Measurements from ENCODE around the gene WASHC3.
"Not testable (repeated sequence)": the region's sequence is repeated elsewhere in the genome, so short reads cannot be mapped to it uniquely, and the experiment has no call there.

The WASHC3 gene, protein sequence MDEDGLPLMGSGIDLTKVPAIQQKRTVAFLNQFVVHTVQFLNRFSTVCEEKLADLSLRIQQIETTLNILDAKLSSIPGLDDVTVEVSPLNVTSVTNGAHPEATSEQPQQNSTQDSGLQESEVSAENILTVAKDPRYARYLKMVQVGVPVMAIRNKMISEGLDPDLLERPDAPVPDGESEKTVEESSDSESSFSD

GRCh38 chr12:102061560-102062418 lies at the start of gene WASHC3:
WASHC3 (minus strand) TSS chr12:102061991; CDS start chr12:102061962, 29 bp downstream.
- peak; percentile 91 for DNase-seq

DNA sequence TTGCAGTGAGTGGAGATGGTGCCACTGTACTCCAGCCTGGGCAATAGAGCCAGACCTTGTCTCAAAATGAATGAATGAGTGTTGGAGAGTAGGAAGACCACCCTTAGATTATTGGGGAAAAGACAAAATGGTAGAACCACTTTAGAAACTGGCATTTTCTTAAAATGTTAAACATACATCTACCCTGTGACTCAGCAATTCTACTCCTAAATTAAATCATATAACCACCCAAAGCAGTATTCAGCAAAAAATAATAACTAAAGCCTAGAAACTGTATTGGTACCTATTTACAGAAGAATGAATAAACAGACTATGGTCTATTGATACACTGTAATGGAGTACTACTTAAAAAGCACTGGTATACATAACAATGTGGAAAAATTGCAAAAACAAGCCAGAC lies 49.0 kb upstream of the WASHC3 start:
- DNase-seq, result no peak

DNA sequence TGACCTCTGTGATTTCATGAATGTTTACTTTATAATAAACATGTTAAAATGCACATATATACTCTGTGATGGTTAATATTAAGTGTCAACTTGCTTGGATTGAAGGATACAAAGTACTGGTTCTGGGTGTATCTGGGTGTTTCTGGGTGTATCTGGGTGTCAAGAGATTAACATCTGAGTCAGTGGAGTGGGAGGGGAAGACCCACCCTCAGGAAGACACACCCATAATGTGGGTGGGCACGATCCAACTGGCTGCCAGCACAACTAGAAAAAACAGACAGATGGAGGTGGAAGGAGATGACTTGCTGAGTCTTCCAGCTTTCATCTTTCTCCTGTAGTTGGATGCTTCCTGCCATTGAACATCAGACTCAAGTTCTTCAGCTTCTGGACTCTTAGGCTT lies 46.2 kb upstream of the WASHC3 start:
- peak; percentile 34 for DNase-seq

GRCh38 chr12:102106905-102107304 lies 45.1 kb upstream of the WASHC3 start:
- DNase-seq, result no peak

DNA sequence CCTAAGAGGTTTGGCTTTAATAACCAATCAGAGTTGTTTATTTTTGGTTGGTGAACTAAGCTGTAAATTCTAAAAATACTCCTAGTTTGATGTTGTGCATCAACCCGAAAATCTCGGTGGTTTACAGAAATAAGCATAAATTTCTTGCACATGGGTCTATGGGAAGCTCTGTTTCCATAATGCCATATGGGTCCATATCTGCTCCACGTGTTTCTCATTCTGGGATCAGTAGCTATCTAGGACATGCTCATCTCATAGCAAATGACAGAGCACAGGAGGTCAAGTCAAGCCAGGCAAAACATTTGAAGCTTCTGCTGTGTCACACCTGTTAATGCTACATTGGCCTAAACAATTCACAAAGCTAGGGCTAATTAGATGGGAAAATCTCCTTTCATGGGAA lies 35.1 kb upstream of the WASHC3 start:
- DNase-seq, result no peak

DNA sequence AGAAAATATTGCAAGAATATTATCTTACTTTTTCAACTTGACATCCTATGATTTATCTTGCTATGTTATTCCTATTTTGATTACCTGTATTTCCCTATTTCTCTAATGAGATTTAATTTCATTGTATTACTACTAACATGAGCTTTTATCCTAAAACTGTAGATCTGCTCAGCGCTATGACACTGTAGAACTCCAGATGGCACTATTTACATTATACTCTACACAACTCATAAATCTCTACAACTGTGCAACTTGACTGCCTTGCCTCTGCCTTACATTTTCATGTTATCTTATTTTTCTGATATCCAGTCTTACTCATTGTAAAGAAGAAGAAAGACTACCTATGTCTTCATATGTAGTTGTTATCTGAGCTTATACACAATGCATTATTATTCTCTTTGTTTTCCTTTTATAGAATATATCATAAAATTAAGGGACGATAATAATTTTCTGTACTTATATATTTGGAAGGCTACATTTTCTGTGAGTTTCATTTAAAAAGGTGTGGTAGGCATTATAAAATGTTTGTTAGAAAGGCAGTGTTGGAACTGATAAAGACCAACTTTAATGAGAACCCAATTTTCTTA lies 34.0 kb upstream of the WASHC3 start:
- DNase-seq, result peak; percentile 5

GRCh38 chr12:102093319-102093718 lies 31.5 kb upstream of the WASHC3 start:
- no peak for DNase-seq

DNA sequence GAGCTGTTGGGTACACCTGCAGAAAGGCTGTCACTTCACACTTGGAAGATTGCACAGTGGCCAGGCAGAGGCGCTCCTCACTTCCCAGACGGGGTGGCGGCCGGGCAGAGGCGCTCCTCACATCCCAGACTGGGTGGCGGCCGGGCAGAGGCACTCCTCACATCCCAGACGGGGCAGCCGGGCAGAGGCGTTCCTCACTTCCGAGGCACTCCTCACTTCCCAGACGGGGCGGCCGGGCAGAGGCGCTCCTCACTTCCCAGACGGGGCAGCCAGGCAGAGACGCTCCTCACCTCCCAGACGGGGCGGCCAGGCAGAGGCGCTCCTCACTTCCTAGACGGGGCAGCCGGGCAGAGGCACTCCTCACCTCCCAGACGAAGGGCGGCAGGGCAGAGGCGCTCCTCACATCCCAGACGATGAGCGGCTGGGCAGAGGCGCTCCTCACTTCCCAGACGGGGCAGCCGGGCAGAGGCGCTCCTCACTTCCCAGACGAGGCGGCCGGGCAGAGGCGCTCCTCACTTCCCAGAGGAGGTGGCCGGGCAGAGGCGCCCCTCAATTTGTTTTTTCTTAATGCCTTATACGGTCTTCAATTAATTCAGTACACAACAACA lies 27.5 kb upstream of the WASHC3 start:
- not testable (repeated sequence) for DNase-seq

DNA sequence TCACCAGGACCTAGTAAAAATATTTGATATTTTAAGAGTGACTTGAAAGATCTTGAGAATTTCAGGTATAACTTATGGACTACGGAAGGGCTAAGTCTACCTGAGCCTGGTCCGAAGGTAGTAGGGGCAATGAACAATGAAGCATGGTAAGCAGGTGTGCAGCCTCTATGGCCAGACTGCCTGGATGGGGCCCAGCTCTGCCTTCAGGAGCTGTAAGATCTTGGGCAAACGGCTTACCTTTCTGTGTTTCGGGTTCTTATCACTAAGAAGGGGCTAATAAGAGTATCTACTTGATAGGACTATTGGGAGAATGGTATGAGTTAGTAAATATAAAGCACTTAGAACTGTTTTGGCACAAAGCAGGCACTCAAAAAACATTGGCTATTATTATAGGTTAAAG lies 19.1 kb upstream of the WASHC3 start:
- DNase-seq, result no peak

GRCh38 chr12:102072092-102072491 lies 10.3 kb upstream of the WASHC3 start:
- DNase-seq, result not testable (repeated sequence)

GRCh38 chr12:102069707-102070106 lies 7.9 kb upstream of the WASHC3 start:
- no peak for DNase-seq

GRCh38 chr12:102067574-102068258 lies 5.9 kb upstream of the WASHC3 start:
- no peak for DNase-seq

- DNase-seq, result no peak
Measured at GRCh38 chr12:102064476-102064875, 2.7 kb upstream of the WASHC3 start.

- DNase-seq, result peak; percentile 28
Measured at GRCh38 chr12:102063069-102063468, 1.3 kb upstream of the WASHC3 start.

DNA sequence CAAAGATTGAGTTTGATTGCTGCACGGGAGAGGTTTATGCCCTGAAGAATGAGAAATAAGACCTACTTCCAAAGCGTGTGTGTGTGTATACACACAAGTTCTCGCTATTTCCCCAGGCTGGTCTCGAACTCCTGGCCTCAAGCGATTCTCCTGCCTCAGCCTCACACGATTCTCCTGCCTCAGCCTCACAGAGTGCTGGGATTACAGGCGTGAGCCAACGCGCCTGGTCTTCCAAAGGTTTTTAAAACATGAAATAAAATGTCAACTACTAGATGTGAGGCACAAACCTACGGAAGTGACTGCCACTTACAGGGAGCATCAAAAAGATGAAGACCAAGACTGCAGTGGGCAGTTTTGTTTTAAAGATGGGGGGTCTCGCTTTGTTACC lies 622 bp upstream of the WASHC3 start:
- no peak for DNase-seq

DNA sequence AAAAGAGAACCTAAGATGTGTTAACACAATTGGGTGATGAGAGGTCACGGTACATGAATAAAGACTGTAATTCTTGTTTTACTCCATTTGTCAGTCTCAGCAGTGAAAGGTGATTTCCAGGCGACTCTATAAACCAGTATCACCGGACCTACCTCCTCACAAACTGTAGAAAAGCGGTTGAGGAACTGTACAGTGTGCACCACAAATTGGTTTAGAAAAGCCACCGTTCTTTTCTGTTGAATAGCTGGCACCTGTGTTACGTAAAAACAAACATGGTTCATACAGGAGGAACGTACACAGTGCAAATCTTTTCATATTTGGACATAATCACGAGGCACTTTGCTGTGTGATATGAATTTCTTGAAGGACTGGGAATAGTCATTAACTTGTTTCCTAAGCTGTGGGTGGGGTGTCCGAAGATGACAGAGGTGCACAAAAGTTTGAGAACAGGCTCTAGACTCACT lies 663 bp downstream of the WASHC3 start:
- no peak for DNase-seq

DNA sequence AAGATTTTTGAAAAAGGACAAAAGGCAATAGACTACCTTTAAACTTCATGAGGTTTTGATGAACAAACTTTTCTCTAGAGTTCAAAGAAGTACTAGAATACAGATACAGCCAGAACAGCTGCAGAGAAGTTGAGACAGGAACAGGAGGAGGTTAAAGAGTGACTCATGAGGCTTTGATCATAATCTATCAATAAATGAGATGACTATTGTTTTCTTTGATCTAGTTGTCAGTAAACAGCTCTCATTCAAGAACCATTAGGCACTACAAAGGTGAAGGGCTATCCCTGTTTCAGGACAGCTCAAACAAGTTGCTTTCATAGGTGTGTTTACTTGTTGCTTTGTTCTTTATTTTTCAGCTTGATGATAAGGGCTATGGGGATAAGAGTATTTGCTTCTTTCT lies 2.4 kb downstream of the WASHC3 start:
- DNase-seq, result no peak

GRCh38 chr12:102054345-102054744 lies 7.4 kb downstream of the WASHC3 start:
- no peak for DNase-seq

- DNase-seq, result no peak
Measured at GRCh38 chr12:102053062-102053349, 8.8 kb downstream of the WASHC3 start.

DNA sequence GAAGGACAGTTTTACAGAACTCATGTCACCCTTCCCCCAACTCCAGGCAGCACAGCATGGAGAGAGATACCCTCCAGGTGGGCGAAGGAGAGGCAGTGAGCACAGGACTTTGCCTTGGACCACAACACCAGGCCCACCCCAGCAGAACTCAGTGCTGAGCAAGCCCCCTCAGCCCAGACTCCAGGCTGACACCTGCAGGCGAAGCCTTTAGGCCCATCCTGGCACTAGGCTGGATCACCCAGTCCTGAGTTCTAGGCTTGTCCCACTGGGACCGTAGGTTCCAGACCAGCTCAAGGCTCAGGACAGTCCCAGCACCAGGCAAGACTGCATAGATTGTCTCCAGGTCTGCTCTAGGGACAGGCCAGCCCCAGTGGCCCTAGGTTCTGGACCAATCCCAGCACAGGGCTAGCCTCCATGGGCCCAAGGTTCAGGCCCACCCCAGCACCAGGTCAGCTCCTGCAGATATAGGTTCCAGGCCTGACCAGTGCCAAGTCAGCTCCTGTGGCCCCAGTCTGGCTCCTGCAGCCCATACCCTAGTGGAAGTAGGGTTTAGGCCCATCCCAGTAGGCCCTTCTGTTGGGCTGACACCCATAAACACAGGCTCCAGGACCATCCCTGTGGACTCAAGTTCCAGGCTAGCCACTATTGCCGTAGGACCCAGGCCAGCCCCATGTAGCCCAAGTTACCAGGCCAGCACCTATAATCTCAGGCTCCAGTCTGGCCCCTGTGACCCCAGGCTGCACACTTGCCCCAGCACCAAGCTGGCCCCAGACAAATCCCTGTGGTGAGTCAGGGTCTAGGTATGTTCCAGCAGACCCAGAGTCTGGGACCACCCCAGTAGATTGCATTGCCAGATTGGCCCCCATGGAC lies 9.4 kb downstream of the WASHC3 start:
- no peak for DNase-seq

DNA sequence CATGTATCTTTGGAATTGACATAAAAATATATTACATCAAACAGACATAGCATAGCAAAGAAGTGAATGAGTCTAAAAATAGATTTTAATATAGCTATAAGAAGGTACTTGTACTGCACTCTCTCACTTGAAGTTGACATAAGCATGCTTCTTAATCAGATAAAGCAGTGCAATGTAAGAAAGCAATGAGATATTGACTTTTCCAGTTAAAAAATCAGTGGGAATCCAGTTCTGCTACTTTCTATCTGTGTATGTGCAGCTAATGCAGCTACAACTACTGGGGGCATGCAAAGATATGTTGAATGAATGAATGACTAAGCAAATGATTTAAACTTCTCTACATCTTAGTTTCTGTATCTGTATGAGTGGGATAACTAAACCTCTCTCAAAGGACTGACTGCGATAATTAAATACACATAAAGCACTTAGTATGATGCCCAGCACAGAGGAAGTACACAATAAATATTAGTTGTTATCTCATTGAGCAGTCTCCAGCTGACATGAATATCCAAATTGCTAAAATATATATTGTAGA lies 10.3 kb downstream of the WASHC3 start:
- DNase-seq, result no peak

Data from NCI-H226 (cell line).